Body of pancreas (tissue), 4 donors: ENCODE results near the gene CPM. TPM values are rescaled to one million over a fixed set of nuclear protein-coding genes. Genes with fewer than 3 reads are reported as not detected.
"Not testable (repeated sequence)": the region's sequence is repeated elsewhere in the genome, so short reads cannot be mapped to it uniquely, and the experiment has no call there.

Source experiments
- ATAC-seq: fragments of 150-250 bp; one replicate; pipeline ENCODE4 v1.9.1; 2016
- DNase-seq, 4 donors: peaks; one replicate each; pipeline ENCODE4 v3.0.0-alpha.2; 2019
- H3K27ac ChIP-seq, 4 donors: fragments of 200-600 bp; sonication (generic); 1 replicate in 3 of 4; 2 replicates in 1 of 4; pipeline versions ENCODE4 v1.5.1 to v1.6.1; 2016 to 2019; ENCODE audit warnings: mild to moderate bottlenecking in 1 of 4, mixed read lengths in 1 of 4, moderate library complexity in 1 of 4
- H3K27me3 ChIP-seq, 2 donors: fragments of 200-600 bp; sonication (generic); one replicate each; pipeline ENCODE4 v1.6.0; 2016; ENCODE audit warnings: mild to moderate bottlenecking in 1 of 2
- H3K36me3 ChIP-seq, 2 donors: fragments of 200-600 bp; sonication (generic); replicated peaks in 1 of 2; 2 replicates each; pipeline ENCODE4 v1.5.1; 2016; ENCODE audit warnings: low read depth in 2 of 2; ENCODE audit not compliant: insufficient read depth in 1 of 2
- H3K4me1 ChIP-seq: fragments of 200-600 bp; sonication (generic); one replicate; pipeline ENCODE4 v1.6.0; 2016
- H3K4me3 ChIP-seq, 2 donors: fragments of 200-600 bp; sonication (generic); 1 replicate in 1 of 2; 2 replicates in 1 of 2; pipeline ENCODE4 v1.5.1; 2016 to 2019
- H3K9me3 ChIP-seq, 3 donors: fragments of 200-600 bp; sonication (generic); 1 replicate in 2 of 3; 2 replicates in 1 of 3; pipeline ENCODE4 v1.5.1; 2016
- CTCF ChIP-seq, 7 experiments: fragments of 450-650 bp in 4 of 7; fragments of 200-600 bp in 3 of 7; sonication (generic) in 3 of 7; IDR thresholded peaks; one replicate each; pipeline ENCODE4 v1.5.1; 2016 to 2019; ENCODE audit warnings: antibody characterized with exemption in 7 of 7
- POLR2A ChIP-seq, 3 donors: fragments of 450-650 bp; IDR thresholded peaks; one replicate each; pipeline ENCODE4 v1.6.1; 2016; ENCODE audit warnings: antibody characterized with exemption in 3 of 3, mild to moderate bottlenecking in 2 of 3
- WGBS, 2 donors: methylation state at CpG; one replicate each; pipeline ENCODE4 v1.1.5; 2017; 5-methylcytosine and 5-hydroxymethylcytosine counted together
- intact Hi-C: fragments of 100-400 bp; cut with DNase I; formaldehyde crosslinking; loops from one replicate; pipeline ENCODE4 v1.15.1; 2023
- total RNA-seq, 2 donors: library from RNA; depleted of rRNA; stranded (reverse); fragments of >200 nt; gene quantifications; one replicate each; pipeline ENCODE4 v1.1.0, GENCODE V29; 2016

The CPM gene
- total RNA-seq, 2 donors from 2014 or later, result 34.6 to 35.0 TPM

- ATAC-seq, result no peak
Observed at GRCh38 chr12:68821357-68822188, 111.4 kb downstream of the CPM start.

GRCh38 chr12:68819481-68819880 is 113.5 kb downstream of the CPM start:
- not testable (repeated sequence) for H3K27me3 ChIP-seq, H3K9me3 ChIP-seq, ATAC-seq, H3K27ac ChIP-seq, H3K4me3 ChIP-seq, DNase-seq
- intact Hi-C loops, result loop anchor here (10.0 kb wide), 1 partner anchor 75 kb away; the partner anchor contains the start of gene SLC35E3
- WGBS, 2 donors, result 89 to 93% methylated on average over 13 of the region's 13 CpGs
- Histone ChIP-seq H3K4me1 (peaks cover 12% of the 10 kb centered on the region), H3K36me3 (peaks cover under 1 to 34% of the 10 kb centered on the region in 2 donors)

More at GRCh38 chr12:68821357-68822188, 111.4 kb downstream of the CPM start:
- 87 to 89% methylated on average over 6 of the region's 6 CpGs for WGBS, 2 donors
- Histone ChIP-seq H3K27me3 (no peaks in the 10 kb centered on the region), H3K27ac (no peak overlapping the region), H3K4me1 (no peaks in the 10 kb centered on the region), H3K4me3 (no peak overlapping the region), H3K9me3 (no peaks in the 10 kb centered on the region), H3K36me3 (peaks cover 8 to 44% of the 10 kb centered on the region in 2 donors)
- DNase-seq, result no peak
- intact Hi-C loops, result no loop called here
- TF ChIP-seq CTCF (IDR thresholded peaks at IDR 0.05) (no peak), POLR2A (IDR thresholded peaks at IDR 0.05) (no peak)

GRCh38 chr12:68815928-68816800 is 116.8 kb downstream of the CPM start:
- H3K4me3 ChIP-seq, result no peak overlapping the region
- peaks cover 37% of the 10 kb centered on the region for H3K4me1 ChIP-seq
- H3K9me3 ChIP-seq, result no peaks in the 10 kb centered on the region
- TF ChIP-seq POLR2A (IDR thresholded peaks at IDR 0.05) (no peak), CTCF (IDR thresholded peaks at IDR 0.05) (no peak)
- H3K36me3 ChIP-seq, result peaks cover 0 to 32% of the 10 kb centered on the region in 2 donors
- H3K27me3 ChIP-seq, result no peaks in the 10 kb centered on the region
- H3K27ac ChIP-seq, result no peak overlapping the region
- DNase-seq, result no peak
- intact Hi-C loops, result loop anchor here (10.0 kb wide), 1 partner anchor 71 kb away; the partner anchor contains the start of gene SLC35E3
- ATAC-seq, result no peak
- WGBS, 2 donors, result 94 to 96% methylated on average over 8 of the region's 8 CpGs

GRCh38 chr12:68815232-68815927 is 117.6 kb downstream of the CPM start:
- peaks cover 44% of the 10 kb centered on the region for H3K4me1 ChIP-seq
- intact Hi-C loops, result loop anchor here (10.0 kb wide), 1 partner anchor 71 kb away; the partner anchor contains the start of gene SLC35E3

More at GRCh38 chr12:68815232-68815927, 117.6 kb downstream of the CPM start:
- TF ChIP-seq CTCF (IDR thresholded peaks at IDR 0.05) (no peak), POLR2A (IDR thresholded peaks at IDR 0.05) (no peak)
- peaks cover 0 to 29% of the 10 kb centered on the region in 2 donors for H3K36me3 ChIP-seq
- no peak overlapping the region for H3K27ac ChIP-seq
- no peaks in the 10 kb centered on the region for H3K27me3 ChIP-seq
- no peak overlapping the region for H3K4me3 ChIP-seq
- WGBS, 2 donors, result 65 to 75% methylated on average over 5 of the region's 5 CpGs
- ATAC-seq (no peak), DNase-seq (no peak)
- H3K9me3 ChIP-seq, result no peaks in the 10 kb centered on the region
